Fibroblast of the aortic adventitia (primary cell): ENCODE results near the gene IL12RB2. TPM values are rescaled to one million over a fixed set of nuclear protein-coding genes. Genes with fewer than 3 reads are reported as not detected.

Source experiments
- DNase-seq: peaks from one replicate; pipeline ENCODE4 v3.0.0-alpha.2; 2010; ENCODE audit warnings: low read depth
- H3K4me3 ChIP-seq: 2 replicates; pipeline ENCODE4 v1.5.1; 2011; ENCODE audit warnings: low read depth, mild to moderate bottlenecking, control low read depth, low read length, moderate library complexity
- total RNA-seq: library from RNA; depleted of rRNA; stranded (reverse); fragments of >200 nt; gene quantifications from 2 replicates; pipeline ENCODE4 v1.2.3, GENCODE V29; 2012; ENCODE audit warnings: low replicate concordance
- TF ChIP-seq, protein P1 (sequence below): IDR thresholded peaks from 2 replicates; pipeline ENCODE4 v1.5.1; 2011; ENCODE audit warnings: mild to moderate bottlenecking, low read length, control low read depth, inconsistent platforms; ENCODE audit not compliant: insufficient read depth

Gene IL12RB2
- total RNA-seq, 1 donor = not detected

DNA sequence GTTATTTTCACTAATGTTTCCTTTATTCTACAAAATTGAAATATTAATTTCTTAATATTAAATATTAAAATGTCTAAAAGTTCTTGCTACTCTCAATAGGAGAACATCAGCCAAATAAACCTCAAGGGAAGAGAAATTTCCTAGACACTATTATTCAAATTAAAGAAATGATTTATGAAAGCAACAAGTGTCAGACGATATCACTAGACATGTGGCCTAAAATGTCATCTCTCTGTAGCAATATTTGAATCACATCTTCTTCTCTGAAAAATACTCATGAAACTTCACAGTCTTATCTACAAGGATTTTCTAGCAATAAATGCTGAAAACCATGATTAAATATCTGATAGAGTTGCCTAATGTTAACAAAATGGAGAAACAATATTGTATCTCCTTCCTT, 125.1 kb downstream of the IL12RB2 start:
- no peak for DNase-seq
- TF ChIP-seq, protein P1, sequence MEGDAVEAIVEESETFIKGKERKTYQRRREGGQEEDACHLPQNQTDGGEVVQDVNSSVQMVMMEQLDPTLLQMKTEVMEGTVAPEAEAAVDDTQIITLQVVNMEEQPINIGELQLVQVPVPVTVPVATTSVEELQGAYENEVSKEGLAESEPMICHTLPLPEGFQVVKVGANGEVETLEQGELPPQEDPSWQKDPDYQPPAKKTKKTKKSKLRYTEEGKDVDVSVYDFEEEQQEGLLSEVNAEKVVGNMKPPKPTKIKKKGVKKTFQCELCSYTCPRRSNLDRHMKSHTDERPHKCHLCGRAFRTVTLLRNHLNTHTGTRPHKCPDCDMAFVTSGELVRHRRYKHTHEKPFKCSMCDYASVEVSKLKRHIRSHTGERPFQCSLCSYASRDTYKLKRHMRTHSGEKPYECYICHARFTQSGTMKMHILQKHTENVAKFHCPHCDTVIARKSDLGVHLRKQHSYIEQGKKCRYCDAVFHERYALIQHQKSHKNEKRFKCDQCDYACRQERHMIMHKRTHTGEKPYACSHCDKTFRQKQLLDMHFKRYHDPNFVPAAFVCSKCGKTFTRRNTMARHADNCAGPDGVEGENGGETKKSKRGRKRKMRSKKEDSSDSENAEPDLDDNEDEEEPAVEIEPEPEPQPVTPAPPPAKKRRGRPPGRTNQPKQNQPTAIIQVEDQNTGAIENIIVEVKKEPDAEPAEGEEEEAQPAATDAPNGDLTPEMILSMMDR = no peak
- H3K4me3 ChIP-seq = no peak overlapping the region

DNA sequence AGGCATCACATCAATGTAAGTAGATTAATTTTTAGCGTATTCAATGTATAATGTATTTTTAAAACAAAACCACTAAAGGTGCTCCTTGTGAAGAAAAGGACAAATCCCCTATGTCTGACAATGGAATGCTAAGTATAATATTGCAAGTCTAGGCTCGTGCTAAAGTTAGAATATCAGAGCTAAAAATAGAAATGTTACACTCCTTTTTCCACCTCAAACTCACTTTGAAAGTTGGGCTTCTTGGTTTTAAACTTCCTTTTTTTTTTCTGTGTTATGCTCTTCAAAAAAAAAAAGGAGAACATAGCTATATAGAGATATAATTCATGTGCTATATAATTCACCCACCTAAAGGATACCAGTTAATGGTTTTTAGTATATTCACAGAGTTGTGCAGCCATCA, 126.2 kb downstream of the IL12RB2 start:
- TF ChIP-seq, protein P1 = no peak
- no peak for DNase-seq
- H3K4me3 ChIP-seq = no peak overlapping the region

- H3K4me3 ChIP-seq = no peak overlapping the region
- TF ChIP-seq, protein P1 = no peak
- DNase-seq = peak; percentile 57
Measured at GRCh38 chr1:67434491-67434890, 126.8 kb downstream of the IL12RB2 start.

- TF ChIP-seq, protein P1 = no peak
- DNase-seq = no peak
- no peak overlapping the region for H3K4me3 ChIP-seq
Measured at GRCh38 chr1:67436511-67437055, 128.9 kb downstream of the IL12RB2 start.

DNA sequence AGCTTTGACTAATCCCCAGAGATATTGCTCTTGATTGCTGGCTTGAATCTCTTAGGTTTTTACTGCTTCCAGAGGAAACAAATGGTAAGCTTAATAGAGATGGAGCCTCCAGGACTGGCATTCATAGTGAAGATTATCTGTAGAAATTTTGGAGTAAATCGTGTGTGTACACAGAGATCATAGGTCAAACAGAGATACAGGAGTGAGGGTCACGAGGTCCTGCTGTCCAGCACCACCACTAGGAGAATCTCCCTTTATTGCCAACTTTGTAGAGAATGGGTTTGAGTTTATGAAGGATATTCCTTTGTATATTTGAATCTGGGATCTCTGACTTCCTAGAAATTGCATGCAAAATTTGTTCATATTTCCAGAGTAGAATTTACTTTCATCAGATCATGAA, 130.3 kb downstream of the IL12RB2 start:
- no peak overlapping the region for H3K4me3 ChIP-seq
- no peak for DNase-seq
- TF ChIP-seq, protein P1 = no peak

GRCh38 chr1:67439277-67440029, 131.8 kb downstream of the IL12RB2 start:
- H3K4me3 ChIP-seq = no peak overlapping the region
- TF ChIP-seq, protein P1 = no peak
- DNase-seq = peak; percentile 27
